ENCODE measurements around the gene PARD3B. TPM values are rescaled to one million over a fixed set of nuclear protein-coding genes. Genes with fewer than 3 reads are reported as not detected.

Gene PARD3B
- total and polyA plus RNA-seq, 3 donors from 2014 or later = 14.6 to 36.8 (median 29.6) TPM

DNA sequence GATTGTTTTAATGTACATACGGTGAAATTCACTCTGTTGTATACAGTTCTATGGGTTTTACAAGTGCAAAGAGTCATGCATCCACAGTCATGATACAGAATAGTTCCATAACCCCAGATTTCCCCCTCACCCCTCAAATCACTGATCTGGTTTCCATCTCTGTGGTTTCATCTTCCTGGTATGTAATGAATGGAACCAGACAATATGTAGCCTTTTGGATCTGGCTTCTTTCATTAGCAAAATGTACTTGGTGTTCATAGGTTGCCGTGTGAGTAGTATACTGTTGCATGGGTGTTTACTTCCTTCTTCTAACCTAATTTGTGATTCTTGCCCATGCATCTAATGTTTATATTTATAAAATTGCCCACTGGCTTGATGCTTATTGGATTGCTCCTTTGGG, 838.3 kb downstream of the PARD3B start:
- no peak overlapping the region for H3K4me3 ChIP-seq
- no peak overlapping the region for H3K27ac ChIP-seq
- no peak for TF ChIP-seq POLR2A (IDR thresholded peaks at IDR 0.05)
- TF ChIP-seq, protein P1, sequence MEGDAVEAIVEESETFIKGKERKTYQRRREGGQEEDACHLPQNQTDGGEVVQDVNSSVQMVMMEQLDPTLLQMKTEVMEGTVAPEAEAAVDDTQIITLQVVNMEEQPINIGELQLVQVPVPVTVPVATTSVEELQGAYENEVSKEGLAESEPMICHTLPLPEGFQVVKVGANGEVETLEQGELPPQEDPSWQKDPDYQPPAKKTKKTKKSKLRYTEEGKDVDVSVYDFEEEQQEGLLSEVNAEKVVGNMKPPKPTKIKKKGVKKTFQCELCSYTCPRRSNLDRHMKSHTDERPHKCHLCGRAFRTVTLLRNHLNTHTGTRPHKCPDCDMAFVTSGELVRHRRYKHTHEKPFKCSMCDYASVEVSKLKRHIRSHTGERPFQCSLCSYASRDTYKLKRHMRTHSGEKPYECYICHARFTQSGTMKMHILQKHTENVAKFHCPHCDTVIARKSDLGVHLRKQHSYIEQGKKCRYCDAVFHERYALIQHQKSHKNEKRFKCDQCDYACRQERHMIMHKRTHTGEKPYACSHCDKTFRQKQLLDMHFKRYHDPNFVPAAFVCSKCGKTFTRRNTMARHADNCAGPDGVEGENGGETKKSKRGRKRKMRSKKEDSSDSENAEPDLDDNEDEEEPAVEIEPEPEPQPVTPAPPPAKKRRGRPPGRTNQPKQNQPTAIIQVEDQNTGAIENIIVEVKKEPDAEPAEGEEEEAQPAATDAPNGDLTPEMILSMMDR (IDR thresholded peaks at IDR 0.05) = no peak
- intact Hi-C loops (cut with DNase I; ENCODE audit: low total_unique reads) = no loop called here
- H3K27me3 ChIP-seq = no peaks in the 10 kb centered on the region
- H3K9me3 ChIP-seq = no peaks in the 10 kb centered on the region
- H3K4me1 ChIP-seq = no peaks in the 10 kb centered on the region
- no peak for DNase-seq
- no peaks in the 10 kb centered on the region for H3K36me3 ChIP-seq (ENCODE audit: low read depth, missing control alignments)
- WGBS, 2 donors = 90 to 95% methylated on average over 2 of the region's 2 CpGs

DNA sequence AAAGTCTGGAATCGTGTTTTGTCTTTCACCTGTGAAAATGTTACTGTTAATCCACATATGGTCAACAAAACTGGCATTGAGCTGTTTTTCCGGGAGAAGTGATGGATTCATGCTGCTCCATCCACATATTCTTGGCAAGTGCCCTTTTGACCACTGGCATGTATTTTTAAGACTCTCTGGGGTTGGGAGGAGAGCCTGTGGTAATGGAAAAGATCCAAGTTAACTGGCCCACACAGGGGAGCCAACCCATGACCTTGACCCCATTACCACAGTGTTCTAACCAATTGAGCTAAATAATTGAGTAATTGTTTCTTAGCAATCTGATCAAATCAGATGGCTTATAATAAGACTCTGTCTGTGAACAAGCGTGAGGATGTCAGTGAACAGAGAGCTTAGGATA, 840.8 kb downstream of the PARD3B start:
- 60 to 77% methylated on average over 3 of the region's 3 CpGs for WGBS, 2 donors
- DNase-seq = no peak
- TF ChIP-seq, protein P1 (IDR thresholded peaks at IDR 0.05) = no peak
- no peak for TF ChIP-seq POLR2A (IDR thresholded peaks at IDR 0.05)
- Histone ChIP-seq H3K36me3 (ENCODE audit: low read depth, missing control alignments) (no peaks in the 10 kb centered on the region), H3K27me3 (no peaks in the 10 kb centered on the region), H3K4me1 (no peaks in the 10 kb centered on the region), H3K9me3 (no peaks in the 10 kb centered on the region), H3K27ac (no peak overlapping the region), H3K4me3 (no peak overlapping the region)
- intact Hi-C loops (cut with DNase I; ENCODE audit: low total_unique reads) = no loop called here

DNA sequence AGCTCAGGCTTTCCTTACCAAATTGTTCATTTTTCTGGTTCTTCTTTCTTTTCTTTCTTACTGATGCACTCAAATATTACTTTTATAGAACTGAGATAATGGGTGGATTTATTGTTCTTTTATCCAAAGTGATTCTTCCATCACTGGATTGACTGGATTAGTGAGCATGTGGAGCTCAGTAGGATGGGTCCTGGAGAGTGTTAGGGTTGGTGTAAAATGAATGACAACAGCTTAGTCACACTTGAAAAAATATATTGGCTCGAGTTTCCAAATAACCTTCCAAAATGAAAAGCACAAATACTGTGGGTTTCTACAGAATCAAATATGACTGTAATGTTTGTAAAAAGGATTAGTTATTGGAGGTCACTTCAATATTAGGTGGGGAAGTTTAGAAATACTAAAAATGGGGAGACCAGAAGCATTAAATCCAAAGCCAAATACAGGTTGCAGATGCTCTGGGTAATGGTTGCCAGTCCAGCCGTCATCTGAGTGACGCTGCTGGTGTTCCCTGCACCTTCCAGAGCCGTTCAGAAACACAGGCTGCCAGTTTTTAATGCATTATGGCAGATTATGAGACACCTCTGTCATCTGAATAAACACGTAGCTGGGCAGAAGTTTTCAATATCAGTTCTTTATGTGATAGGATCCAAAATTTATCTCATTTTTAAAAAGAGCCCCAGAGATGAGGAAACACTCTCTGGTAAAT, 842.2 kb downstream of the PARD3B start:
- intact Hi-C loops (cut with DNase I; ENCODE audit: low total_unique reads) = no loop called here
- no peaks in the 10 kb centered on the region for H3K27me3 ChIP-seq
- no peak overlapping the region for H3K4me3 ChIP-seq
- no peaks in the 10 kb centered on the region for H3K36me3 ChIP-seq (ENCODE audit: low read depth, missing control alignments)
- H3K27ac ChIP-seq = no peak overlapping the region
- no peak for DNase-seq
- no peaks in the 10 kb centered on the region for H3K9me3 ChIP-seq
- H3K4me1 ChIP-seq = no peaks in the 10 kb centered on the region
- TF ChIP-seq, protein P1 (IDR thresholded peaks at IDR 0.05) = no peak
- no peak for TF ChIP-seq POLR2A (IDR thresholded peaks at IDR 0.05)
- WGBS, 2 donors = 89% methylated on average over 5 of the region's 5 CpGs

DNA sequence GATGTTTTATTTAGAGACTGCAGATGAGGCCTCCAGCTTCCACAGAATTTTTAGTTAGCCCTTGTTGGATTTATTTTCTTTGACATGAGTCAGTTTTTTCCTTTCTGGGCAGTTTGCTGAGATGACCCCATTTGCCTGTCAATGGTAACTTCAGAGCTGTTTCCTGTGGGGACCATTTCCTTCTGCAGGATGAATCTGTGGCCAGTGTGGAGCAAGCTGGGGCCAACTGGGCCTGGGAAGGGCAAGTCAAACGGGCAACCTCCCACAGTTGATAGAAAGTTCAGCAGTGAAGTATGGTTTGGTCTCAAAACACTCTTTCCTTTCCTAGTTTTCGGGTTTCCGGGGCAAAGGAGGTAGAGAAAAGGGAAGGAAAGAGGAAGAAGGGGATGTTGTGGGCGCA, 845.6 kb downstream of the PARD3B start:
- no peak for TF ChIP-seq POLR2A (IDR thresholded peaks at IDR 0.05)
- TF ChIP-seq, protein P1 (IDR thresholded peaks at IDR 0.05) = no peak
- Histone ChIP-seq H3K4me1 (no peaks in the 10 kb centered on the region), H3K27me3 (no peaks in the 10 kb centered on the region), H3K27ac (no peak overlapping the region), H3K4me3 (no peak overlapping the region), H3K9me3 (no peaks in the 10 kb centered on the region), H3K36me3 (ENCODE audit: low read depth, missing control alignments) (no peaks in the 10 kb centered on the region)
- DNase-seq = no peak
- WGBS, 2 donors = 90 to 92% methylated on average over 4 of the region's 4 CpGs
- intact Hi-C loops (cut with DNase I; ENCODE audit: low total_unique reads) = no loop called here

DNA sequence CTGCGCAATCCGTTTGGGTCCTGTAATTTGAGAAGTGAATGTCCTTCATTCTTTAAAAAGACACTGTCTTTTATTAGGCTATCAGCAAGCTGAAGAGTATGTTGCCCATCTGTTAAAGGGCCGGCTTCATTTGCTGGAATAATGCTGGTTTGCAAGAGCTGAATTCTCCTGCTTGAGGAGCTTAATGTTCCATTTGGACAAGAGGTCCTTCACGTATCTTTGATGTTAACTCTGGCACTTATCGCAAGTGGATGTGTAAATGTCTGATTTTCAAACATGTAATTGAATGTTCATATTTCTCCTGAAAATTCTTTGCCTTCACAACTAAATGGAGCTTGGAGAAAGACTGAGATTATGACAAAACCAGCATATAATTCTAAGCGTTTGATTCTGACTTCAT, 856.2 kb downstream of the PARD3B start:
- H3K27ac ChIP-seq = no peak overlapping the region
- H3K9me3 ChIP-seq = no peaks in the 10 kb centered on the region
- intact Hi-C loops (cut with DNase I; ENCODE audit: low total_unique reads) = no loop called here
- DNase-seq = no peak
- H3K27me3 ChIP-seq = no peaks in the 10 kb centered on the region
- TF ChIP-seq POLR2A (IDR thresholded peaks at IDR 0.05) = no peak
- TF ChIP-seq, protein P1 (IDR thresholded peaks at IDR 0.05) = no peak
- H3K4me3 ChIP-seq = no peak overlapping the region
- H3K4me1 ChIP-seq = no peaks in the 10 kb centered on the region
- H3K36me3 ChIP-seq (ENCODE audit: low read depth, missing control alignments) = no peaks in the 10 kb centered on the region
- WGBS, 2 donors = 82 to 83% methylated on average over 6 of the region's 6 CpGs
